Right renal pelvis (tissue), 4 donors: ENCODE data around the gene KDELR3. TPM values are rescaled to one million over a fixed set of nuclear protein-coding genes. Genes with fewer than 3 reads are reported as not detected.
A peak's percentile ranks its signal among the peaks of the same experiment; 100 is the strongest.

Experiments used
- DNase-seq, 4 donors: peaks; one replicate each; pipeline ENCODE4 v3.0.0-alpha.2; 2013; ENCODE audit warnings: low read depth in 4 of 4, low spot score in 3 of 4, missing footprints in 1 of 4
- polyA plus RNA-seq, 4 donors: library from polyadenylated mRNA; unstranded; fragments of 120-200 nt; gene quantifications; one replicate each; pipeline ENCODE4 v1.2.1, GENCODE V29; 2013; ENCODE audit not compliant: insufficient read length in 4 of 4

The KDELR3 gene
- polyA plus RNA-seq, 4 donors = 12.5 to 15.2 (median 13.4) TPM

DNA sequence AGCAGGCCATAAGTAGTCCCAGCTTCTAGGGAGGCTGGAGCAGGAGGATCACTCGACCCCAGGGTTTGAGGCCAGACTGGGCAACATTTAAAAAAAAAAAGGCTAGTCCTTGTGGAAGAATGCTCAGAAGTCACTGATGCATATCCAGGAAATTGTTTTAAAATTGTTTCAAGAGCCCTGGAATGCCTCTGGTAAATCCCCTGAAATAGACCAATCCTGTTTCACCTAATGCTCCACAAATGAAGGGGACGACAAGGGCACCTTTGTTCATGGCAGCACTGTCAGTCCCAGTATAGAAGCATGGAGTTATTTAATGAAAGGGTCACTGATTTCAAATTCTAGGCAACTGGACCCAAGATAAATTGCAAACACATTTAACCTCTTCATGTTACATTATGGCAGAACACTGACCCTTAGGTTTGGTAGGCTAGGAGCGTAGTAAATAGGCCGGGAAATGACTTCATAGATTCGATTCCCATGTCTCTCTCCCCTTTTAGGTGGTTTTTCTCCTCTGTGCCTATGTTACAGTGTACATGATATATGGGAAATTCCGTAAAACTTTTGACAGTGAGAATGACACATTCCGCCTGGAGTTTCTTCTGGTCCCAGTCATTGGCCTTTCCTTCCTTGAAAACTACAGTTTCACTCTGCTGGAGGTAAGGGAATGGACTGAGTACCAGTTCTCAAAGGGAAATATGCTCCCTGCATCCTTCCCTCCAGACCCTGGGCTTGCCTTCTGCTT lies 11.4 kb downstream of the KDELR3 start:
- DNase-seq = no peak

DNA sequence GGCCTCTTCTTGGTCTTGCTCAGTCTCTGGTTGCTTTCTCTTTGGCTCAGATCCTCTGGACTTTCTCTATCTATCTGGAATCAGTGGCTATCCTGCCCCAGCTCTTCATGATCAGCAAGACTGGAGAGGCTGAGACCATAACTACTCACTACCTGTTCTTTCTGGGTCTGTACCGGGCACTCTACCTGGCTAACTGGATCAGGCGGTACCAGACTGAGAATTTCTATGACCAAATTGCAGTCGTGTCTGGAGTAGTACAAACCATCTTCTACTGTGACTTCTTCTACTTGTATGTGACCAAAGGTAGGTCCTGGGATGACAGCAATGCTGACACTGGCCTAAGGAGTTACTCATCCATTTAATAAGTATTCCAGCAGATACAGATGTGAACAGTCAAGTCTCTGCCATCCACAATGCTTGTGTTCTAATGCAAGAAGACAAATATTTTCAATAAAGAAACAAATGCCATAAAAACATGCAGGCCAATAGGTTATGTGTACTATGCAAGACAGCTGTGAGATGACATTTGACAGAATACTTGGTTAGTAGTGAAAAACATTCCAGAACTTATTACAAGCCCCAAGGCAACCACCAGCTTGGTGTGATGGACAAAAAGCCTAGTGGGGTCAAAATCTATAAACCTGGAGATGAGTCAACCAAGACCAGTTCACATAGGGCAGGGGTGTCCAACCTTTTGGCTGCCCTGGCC lies 13.4 kb downstream of the KDELR3 start:
- DNase-seq = no peak

DNA sequence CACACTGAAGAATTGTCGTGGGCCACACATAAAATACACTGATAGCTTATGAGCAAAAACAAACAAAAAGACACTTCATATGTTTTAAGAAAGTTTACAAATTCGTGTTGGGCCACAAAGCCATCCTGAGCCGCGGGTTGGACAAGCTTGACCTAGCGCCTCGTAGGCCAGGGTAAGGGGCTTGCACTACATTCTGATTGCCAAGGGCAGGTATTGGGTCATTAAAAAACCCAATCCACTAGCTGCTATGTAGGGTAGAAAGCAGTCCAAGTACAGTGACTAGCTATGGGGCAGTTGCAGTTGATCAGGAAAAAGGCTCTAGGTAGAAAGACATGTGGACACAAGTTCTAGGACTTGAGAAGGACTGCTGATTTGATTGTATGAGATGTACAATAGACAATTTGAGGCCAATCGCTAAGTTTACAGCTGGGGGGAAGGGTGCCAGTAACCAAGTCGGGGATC lies 14.0 kb downstream of the KDELR3 start:
- DNase-seq = no peak

DNA sequence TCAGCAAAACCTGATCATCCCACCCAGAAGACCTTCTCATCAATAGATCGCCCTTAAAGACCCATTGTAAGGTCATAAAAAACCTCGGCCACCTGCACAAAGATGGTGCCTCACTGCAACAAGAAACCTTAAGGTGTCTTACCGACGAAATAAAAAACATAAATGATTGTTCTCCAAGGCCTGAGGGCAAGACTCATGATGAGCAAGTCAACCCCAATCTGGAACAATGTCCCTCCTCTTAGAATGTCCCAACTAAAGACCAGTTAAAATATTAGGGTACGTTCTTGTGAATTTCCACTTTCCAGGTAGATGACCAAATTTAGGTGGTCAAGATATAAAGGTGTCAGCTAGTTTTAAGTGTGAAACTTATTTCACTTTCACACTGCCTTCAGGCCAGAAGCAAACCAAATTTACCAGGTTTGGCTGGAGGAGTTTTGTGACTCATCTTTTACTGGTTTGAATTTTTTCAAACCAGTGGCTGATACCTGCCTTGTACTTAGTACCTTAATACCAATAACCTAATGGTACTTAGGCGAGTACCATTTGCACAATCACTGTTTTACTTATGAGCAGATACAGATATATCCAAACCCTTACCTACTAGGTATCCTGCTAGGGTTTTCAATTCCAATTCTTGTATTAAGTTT lies 14.9 kb downstream of the KDELR3 start:
- no peak for DNase-seq

DNA sequence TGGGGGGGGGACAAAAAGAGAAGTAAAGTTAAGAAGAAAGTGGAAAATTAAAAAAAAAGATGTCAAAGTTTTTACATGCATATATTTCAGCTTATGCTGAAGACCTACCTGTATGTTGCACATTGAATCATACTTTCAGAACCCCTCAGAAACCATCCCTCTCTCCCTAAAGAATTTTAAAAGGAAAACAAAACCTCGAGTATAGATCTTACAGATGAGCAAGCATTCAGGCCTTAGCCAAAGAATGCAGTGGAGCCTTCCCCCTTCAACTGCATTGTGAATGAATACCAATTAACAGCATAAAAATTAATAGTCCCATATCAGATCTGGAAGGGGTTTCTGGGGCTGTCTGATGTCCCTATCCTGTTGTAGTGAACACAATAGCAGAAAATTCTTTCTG lies 16.3 kb downstream of the KDELR3 start:
- DNase-seq = no peak

DNA sequence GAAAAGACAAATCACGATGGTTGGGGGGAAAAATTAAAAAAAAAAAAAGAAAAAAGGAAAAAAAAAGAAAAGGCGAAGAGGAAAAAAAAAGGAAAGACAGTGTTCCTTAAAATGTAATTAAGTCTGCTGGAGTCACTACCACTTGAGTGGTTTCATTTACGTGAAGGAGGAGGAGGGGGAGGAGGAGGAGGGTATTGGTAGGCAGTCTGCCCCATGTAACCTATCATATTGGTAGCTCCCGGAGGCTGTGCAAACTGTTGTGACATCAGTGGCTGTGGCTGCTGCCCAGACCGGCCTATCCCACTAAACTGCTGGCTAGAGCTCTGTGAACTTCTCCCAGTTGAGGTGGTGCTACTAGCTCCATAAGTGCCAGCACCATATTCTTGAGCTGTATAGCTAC lies 17.9 kb downstream of the KDELR3 start:
- no peak for DNase-seq

DNA sequence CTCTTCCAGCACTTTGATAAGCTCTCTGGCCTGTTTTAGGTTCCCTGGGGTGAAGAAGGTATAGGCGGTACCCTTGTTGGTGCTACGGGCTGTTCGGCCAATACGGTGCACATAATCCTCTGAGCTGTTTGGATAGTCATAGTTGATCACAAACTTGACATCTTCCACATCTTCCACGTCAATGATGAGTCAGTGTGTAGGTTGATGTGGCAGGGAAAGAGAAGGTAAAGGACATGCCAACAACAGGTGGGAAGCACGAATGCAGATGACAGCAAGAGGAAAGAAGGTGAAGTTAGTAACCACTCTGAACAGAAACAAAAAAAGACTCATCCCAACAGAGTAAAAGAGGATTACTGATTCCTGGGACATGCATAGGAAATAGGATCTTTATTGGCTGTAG lies 20.1 kb downstream of the KDELR3 start:
- DNase-seq = no peak

DNA sequence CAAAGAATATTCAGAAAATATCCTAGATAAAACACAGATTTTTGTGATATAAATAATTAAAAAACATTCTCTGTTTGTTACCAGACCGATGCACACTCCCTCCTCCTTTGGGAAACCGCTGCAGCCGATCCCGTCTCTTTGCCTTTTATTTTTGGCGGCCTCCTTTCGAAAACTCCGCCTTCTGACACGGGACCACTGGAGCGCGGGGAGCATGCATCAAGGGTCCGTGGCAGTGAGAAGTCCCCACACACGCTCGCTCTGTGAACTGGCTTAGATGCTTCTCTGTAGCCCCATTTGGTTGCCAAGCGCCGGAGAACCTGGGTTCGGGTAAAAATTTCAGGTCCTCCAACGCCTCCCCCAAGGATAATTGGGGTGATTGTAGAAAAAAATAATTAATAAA lies 21.2 kb downstream of the KDELR3 start:
- DNase-seq = no peak

DNA sequence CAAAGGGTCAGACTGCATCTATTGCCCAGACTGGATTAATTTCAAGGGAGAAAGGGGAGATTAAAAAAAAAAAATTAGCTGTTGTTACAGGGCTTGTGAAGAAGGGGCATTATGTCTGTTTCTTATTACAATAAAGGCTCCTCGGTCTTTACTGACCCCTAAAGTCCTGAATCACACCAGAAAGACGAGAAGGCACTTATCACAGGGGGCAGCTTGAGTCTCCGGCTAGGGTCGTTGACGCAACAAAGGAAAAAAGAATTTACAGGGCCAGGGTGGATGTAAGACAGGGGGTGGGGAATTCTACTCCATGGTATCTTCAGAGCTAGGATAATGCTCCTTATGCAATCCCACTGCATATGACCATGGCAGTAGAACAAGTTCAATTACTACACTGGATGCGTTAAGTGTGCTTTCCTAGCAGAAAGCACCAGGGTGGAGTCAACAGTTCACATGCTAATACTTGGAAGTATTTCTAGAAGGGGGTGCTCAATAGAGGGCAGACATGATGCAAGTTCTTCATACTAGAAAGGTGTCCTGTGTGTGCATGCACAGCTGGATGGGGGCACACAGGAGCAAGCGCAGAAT lies 21.8 kb downstream of the KDELR3 start:
- DNase-seq = no peak

DNA sequence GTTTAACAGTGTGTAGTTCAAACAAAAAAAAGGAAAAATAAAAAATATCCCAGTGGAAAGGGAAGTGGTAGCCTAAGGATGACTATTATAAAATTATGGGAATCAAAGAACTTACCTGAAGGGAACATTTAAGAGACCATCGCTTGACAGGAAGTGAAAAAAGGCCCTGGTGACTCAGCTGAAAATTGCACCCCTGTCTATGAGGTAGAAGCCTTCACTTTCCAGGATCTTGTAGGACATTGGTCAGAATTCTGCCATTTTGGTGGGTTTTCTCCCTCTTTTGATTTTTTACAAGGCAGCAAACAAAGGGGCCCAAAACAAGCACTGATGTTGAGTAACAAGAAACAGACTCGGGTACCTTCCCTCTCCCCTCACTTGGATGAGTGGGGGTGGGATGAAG lies 22.6 kb downstream of the KDELR3 start:
- DNase-seq = no peak

DNA sequence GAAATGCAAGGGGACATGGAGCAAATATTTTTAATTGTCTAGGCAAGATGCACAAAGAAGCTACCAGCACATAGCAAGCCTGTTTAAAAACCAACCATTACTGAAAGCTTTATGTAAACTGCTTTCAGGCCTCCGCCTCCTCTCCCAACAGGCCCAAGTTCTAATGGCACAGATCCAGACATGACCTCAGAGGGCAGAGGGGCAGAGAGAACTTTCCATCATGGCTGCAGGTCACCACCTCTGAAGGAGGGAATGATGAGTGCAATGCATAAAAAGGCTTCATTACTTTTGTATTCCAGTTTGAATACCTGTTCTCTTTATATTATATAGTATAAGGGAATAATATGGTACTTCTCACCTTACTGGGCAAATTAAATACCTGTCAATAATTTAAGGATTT lies 23.0 kb downstream of the KDELR3 start:
- no peak for DNase-seq

DNA sequence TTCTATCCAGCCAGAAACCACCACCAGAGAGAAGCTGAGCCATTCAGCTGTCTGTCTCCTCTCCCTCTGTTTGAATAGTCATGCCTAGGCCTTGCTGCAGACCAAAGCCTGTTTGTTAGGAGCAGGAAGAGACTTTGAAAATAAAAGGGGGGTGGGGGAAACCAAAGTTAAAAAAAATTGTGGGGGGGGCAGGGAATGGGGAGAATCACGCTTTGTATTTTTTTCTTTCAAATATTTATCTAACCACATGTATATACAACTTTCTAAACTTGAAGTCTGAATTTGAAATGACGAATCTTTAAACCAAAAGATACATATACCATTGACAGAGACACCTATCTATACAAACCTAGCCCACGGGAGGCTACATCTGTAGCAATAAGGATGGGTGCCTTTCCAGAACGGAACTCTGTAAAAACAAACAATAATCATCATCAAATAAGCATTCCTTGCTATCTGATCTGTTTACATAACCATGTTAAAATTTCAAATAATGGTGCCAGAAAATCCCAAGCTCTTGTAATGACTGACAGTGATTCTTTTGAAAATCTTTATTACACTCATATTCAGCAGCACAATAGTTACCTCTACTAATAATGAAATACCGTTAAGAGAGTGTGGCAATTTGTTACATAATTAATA lies 23.9 kb downstream of the KDELR3 start:
- no peak for DNase-seq

DNA sequence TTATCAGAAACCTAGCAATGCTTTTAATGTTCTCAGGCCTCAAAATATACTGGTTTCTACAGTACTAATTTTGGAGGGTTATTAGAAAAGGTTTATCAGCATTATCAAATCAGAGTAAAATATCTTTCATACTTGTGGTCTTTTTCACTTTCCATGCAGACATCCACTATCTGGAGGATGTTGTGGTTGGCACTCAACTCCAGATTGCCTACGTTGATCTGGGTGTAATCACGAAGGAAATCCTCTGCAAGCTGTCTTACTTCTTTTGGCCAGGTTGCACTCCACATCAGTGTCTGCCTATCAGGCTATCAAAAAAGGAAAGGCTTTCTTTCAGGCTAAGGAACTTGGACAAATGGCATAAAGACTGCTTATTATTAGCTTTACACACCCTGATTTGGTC lies 26.6 kb downstream of the KDELR3 start:
- DNase-seq = no peak

DNA sequence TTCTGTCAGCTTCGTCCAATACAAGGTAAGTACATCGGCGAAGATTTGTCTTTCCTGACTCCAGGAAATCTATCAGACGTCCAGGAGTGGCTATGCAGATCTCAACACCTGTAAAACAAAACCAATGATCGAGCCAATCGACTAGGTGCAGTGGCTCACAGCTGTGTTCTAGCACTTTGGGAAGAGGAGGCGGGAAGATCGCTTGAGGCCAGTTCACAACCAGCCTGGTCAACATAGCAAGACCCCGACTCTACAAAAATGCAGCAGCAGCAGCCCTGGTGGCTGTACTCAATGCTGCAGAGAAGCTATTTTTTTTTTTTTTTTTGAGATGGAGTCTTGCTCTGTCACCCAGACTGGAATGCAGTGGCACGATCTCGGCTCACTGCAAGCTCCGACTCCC lies 27.0 kb downstream of the KDELR3 start:
- DNase-seq = no peak

DNA sequence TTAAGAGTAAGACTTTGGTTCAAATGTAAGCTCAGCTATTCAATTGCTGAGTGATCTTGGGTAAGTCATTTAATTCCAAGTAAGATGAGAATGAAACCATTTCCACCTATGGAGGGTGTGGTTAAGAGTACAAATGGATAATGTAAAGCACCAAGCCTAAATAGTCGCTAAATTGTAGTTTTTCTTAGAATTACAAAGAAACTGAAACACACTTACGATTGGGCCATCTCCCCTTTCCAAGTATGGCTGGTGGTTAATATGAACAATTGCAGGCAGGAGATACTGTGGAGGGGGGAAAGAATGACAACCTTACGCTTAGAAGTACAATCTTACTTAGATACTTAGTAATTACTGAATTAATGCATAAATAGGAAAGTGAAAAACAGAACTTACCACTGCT lies 30.0 kb downstream of the KDELR3 start:
- no peak for DNase-seq

DNA sequence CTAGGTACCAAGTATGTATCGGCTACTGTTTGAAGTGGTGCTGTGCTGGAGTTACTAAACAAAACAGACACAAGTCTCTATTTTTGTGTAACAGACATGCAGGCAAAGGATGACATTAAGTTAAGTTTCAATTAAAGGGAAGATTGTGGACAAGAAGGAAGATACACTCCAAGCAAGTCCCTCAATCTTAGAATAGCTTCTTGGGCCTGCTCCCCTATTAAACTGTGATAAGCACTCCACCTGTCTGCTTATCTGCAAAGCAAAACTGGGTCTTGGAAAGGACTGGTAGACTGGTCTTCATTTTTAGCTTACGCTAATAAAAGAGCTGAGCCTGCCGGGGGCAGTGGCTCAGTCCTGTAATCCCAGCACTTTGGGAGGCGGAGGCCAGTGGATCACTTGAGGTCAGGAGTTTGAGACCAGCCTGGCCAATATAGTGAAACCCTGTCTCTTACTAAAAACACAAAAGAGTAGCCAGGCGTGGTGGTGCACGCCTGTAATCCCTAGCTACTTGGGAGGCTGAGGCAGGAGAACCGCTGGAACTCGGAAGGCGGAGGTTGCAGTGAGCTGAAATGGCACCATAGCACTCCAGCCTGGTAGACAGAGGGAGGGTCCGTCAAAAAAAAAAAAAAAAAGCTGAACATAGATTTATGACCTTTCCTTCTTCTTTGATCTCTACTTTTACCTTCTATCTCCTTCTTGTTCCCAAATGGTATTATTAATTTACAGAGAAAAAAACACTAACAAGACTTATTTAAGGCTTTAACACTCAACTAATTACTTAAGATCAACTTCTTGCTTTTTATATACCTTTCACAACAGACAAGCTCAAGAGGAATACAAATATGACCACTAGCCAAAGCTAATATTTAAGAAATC lies 34.1 kb downstream of the KDELR3 start:
- DNase-seq = no peak

DNA sequence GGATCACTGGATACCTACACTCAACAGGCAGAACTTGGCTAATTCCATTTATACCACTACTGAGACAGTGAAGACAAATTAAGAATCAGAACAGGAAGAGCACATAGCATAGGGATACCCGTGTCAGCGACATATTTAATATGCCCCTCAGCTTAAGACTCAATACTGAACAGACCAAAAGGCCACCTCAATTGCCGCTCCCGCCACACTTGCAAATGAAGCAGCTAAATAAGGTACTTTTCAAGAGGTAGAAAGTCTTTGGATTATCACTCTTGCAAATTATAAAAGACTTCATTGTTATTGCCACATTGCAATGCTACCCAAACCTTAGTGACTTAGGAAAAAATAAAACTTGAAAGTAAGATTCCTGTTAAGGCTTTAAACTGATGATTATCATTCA lies 35.1 kb downstream of the KDELR3 start:
- DNase-seq = no peak

DNA sequence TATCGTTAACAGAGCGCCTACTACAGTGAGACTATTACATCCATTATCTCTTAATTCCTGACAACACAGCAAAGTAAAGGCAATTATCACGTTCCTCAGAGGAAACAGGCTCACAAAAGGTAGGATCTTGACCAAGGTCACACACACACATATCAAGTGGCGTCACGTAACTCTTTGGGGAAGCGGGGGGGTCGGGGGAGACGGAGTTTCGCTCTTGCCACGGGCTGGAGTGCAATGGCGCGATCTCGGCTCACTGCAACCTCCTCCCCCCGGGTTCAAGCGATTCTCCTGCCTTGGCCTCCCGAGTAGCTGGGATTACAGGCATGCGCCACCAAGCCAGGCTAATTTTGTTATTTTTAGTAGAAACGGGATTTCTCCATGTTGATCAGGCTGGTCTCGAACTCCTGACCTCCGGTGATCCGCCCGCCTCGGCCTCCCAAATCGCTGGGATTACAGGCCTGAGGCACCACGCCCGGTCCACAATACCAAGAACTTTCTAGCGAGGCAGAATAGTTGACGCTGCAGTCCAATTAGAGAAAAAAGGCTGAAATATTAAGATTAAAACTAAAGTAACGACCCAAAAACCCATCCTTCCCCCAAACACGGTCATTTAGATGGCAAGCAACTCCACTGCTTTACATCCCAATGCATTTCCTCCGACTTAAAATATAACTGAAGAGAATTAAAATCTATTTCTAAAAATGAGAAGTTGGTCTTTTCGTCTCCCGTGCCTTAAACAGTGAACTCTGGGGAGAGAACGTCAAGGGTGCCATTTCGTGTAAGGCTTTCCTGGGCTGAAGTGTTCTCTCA lies 37.0 kb downstream of the KDELR3 start:
- no peak for DNase-seq

DNA sequence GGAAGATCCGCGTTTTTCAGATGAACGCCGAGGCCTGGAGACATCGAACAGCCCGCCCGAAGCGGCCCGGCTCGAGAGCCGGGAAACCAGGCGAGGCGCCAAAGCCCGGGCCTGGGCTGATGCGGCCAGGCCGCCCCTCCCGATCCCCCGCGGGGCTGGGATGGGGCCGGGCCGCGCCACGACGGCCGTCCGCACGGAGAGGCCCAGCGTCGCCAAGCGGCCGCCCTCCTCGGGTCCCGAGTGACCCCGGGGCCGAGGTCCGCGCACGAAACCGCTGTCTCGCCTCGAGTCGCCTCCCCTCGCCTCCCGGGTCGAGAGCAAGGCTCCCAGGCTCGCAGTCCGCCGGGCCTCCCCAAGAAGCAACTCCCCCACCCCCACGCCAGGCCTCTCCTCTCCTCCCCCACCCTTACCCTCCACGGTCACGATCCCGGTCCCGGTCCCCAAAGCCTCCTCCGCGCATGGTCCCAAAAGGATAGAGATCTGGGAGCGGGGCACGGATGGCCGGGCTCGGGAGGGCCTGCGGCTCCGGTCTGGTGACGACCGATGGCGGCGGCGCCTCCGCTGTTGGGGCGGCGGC lies 37.7 kb downstream of the KDELR3 start:
- DNase-seq = peak in 3 of 4 donors; percentile 31 to 50 (median 47)
